NCI-H345 treated with DMSO at 0.1 percent for 48 hours (cell line): ENCODE results near the gene HPSE2.

Source experiments
- DNase-seq: peaks from one replicate; lab custom pipeline; 2025; ENCODE audit not compliant: unreplicated experiment; lab: John Stamatoyannopoulos, UW

Gene HPSE2

DNA sequence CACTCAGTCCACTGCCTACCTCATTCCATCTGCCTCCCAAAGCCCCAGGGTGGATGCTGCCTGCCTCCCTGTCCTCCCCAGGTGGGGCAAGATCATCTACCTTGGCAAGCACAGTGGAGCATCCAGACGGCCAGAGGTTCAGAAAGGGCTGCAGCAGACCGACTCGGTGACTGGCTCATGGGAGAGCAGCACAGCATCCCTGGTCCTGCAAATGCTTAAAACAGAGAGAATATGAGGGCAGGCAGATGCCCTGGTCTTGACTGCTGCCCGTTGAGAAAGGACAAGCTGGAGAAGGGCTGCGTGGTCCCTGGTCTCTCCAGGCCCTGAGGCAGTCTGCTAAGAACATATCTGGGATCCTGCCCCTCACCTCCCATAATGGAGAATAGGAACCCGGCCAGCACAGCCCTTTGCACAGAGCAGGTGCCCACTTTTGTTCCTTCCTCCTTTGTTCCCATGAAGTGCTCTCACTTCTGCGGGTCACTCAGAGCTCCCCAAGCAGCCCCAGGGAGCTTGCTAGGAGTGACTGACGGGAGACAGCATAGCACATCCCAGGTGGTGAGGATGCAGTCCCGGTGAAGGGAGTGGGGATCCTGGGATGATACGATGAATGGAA is 790.3 kb downstream of the HPSE2 start:
- no peak for DNase-seq

DNA sequence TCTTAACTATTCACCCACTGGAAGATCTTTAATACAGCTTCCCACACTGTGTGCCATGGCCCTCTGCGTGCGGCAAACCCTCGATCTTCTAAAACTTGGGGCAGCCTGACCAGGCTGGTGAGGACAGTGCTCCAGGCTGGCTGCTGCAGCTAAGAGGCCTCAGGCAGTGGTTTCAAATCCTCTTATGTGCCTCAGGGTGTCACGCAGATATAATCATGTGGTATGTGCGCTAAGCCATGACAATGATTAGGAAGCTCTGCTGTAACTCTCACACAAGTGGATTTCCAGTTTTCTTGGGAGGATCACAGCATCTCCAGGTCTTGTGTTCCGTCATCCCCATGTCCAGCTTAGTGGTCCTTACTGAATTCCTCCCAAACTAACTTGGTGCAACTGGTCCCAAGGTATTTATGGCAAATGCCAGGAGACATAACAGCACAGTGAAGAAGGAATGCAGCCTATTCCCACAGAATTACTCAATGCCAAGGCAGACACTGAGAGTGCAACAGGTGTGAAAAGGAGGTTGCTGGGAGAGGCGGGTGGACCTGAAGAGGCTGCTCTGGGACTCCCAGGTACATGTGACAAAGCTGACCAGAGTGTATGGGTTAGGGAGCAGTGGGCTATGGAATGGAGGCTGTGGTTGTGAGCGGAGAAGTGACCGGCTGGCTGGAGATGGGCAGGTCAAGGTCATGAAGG is 791.2 kb downstream of the HPSE2 start:
- no peak for DNase-seq

DNA sequence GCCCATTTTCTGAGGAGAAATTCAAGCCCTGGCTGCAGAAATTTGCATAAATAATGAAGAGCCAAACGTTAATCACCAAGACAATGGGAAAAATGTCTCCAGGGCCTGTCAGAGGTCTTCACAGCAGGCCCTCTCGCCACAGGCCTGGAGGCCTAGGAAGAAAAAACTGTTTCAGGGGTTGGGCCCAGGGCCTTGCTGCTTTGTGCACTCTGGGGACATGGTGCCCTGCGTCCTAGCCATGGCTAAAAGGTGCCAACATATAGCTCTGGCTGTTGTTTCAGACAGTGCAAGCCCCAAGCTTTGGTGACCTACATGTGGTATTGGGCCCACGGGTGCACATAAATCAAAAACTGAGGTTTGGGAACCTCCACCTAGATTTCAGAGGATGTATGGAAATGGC is 796.9 kb downstream of the HPSE2 start:
- no peak for DNase-seq

GRCh38 chr10:98436704-98437103 is 798.9 kb downstream of the HPSE2 start:
- no peak for DNase-seq

- no peak for DNase-seq
These were observed 800.5 kb downstream of the HPSE2 start for GRCh38 chr10:98435178-98435577.

GRCh38 chr10:98433881-98434732 is 801.5 kb downstream of the HPSE2 start:
- no peak for DNase-seq

- no peak for DNase-seq
These were observed 802.3 kb downstream of the HPSE2 start for GRCh38 chr10:98433371-98433770.

GRCh38 chr10:98432330-98432729 is 803.3 kb downstream of the HPSE2 start:
- DNase-seq, result no peak

DNA sequence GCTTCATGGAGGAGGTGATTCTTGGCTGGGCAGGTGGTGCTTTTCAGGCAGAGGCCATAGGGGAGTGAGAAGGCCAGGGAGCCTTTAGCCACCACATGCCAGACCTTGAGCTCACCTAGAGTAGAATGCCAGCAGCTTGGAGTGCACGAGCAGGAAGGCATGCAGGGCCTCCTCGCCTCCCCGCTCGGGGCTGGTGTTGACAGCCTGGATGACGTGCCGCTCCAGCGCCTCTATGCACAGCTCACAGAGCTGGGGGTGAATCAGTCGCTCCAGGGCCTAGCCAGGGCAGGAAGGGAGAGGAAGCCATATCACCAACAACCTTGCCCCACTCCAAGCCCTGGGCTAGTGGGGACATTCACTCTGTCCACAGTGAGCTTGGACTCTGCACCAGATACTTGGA is 804.6 kb downstream of the HPSE2 start:
- DNase-seq, result no peak

DNA sequence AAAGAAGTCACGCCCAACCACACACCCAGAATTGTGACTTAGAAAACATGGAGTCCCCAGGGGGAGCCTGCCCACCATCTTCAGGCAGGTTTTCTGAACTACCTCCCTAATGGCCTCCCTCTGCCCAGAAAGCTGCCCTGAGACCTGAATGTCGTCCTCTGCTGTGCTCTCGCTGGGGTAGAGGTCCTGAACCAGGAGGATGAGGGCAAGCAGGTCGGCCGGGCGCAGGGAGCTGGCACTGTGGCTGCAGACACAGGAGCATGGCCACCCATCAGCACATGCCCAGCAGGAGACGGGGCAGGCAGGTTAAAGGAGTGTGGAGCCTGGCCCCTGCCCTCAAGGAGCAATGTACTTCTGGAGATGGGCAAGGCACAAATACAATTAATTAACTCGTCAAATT is 805.2 kb downstream of the HPSE2 start:
- DNase-seq, result no peak

DNA sequence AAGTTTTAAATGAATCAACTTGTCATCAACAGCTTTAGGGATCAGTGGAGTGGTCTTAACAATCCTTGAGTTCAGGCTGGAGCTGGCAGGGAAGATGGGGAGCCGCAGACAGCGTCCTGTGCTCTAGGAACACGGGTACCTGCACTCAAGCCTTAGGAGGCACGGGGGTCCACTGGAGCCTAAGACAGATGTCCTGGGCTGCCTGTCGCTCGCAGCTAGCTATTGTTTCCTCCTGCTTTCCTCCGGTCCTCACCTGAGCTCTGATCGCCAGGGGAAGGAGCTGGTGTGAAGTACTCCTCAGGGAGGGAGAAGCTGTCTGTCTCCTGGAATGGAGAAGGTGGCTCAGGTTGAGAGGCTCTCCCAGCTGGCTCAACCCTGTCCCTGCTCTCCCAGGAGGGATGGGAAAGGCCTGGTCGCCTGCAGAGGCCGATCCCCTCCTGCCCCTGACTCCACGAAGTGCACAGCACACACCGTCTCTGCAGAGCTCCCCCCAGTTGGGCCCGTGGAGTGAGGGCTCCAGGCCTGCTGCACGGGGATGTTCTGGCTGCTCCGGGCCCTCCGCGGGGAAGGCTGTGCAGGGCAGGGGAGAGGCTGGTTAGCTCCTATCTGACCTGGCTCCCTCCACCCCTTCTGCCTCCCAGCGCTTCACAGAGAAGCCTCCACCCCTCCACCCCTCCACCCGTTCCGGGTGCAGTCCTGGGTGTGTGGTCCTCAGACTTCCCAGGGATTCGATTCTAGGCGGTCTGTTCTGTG is 806.2 kb downstream of the HPSE2 start:
- DNase-seq, result no peak

DNA sequence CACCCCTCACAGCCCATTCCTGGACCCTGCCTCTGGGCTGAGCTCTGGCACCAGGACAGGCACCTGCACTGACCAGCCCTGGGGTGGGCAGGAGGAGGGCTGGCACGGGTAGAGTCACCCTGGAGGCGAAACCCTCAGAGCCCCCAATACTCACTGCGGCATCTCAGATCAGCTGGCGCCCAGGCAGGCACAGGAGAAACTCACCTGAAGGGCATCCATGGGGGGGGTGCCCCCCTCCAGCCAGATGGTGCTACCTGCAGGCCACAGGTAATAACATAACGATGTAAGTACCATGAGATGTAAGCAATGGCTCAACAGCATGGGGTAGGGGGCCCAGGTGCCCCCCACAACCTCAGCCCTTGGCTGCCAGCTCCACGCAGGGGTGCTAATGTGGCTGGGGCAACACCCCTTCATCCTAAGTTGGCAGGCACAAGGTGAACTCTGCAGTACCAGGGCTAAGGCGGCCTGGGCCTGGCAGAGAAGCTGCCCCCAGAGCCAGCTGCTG is 808.6 kb downstream of the HPSE2 start:
- no peak for DNase-seq

- no peak for DNase-seq
These were observed 809.9 kb downstream of the HPSE2 start for GRCh38 chr10:98425511-98426352.

- no peak for DNase-seq
These were observed 811.1 kb downstream of the HPSE2 start for GRCh38 chr10:98424295-98425254.

DNA sequence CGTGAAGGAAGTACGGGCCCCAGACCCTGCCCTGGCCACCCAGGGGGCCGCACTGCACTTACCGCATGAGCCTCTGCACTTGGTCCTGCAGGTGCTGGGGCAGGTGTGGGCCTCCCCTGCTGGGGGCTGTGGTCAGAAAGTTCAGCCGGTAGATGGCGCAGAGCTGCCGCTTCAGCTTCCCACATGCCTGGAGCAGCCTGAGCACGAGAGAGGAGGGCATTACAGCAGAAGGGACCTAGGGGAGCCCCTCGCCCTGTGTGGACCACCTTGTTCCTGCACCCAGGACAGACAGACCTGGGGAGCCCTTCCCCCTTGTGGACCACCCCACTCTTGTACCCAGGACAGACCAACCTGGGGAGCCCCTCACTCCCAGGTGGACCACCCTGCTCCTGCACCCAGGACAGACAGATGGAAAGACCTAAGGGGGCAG is 811.9 kb downstream of the HPSE2 start:
- DNase-seq, result no peak

DNA sequence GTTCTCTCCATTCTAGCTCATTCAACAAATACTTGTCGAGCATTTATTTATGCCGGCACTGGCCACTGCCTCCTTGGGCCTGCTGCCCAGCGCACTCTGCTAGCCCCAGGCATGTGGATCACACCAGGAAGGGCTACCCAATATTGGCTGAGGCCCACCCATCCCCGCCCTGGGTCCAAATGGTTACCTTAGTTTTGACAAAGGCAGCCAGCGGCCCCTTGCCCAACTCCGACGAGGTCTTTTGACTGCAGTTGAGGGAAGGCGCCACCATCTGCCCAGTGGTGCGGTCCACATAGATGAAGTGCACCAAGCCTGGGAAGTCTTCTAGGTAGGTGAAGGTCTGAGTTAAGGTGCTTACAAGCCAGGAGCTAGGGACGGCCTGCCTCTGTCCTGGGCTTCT is 813.5 kb downstream of the HPSE2 start:
- no peak for DNase-seq

DNA sequence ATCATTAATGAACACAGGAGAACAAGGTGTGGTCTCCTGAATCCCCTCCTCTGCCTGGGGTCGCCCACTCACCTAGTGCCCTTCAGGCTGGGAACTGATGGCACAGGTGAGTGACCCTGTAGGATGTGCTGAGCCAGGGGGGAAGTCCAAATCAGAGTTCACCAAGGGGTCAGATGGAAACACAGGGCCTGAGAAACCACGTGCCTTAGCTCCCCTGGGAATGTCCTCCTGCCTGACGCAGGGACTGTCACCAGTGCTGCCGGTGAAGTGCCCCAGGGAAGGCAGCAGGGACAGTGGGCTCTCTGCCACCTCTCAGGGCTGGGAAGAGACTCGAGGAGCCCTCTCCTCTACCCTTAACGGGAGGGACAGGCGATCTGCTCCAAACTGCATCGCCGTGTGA is 814.9 kb downstream of the HPSE2 start:
- DNase-seq, result no peak

DNA sequence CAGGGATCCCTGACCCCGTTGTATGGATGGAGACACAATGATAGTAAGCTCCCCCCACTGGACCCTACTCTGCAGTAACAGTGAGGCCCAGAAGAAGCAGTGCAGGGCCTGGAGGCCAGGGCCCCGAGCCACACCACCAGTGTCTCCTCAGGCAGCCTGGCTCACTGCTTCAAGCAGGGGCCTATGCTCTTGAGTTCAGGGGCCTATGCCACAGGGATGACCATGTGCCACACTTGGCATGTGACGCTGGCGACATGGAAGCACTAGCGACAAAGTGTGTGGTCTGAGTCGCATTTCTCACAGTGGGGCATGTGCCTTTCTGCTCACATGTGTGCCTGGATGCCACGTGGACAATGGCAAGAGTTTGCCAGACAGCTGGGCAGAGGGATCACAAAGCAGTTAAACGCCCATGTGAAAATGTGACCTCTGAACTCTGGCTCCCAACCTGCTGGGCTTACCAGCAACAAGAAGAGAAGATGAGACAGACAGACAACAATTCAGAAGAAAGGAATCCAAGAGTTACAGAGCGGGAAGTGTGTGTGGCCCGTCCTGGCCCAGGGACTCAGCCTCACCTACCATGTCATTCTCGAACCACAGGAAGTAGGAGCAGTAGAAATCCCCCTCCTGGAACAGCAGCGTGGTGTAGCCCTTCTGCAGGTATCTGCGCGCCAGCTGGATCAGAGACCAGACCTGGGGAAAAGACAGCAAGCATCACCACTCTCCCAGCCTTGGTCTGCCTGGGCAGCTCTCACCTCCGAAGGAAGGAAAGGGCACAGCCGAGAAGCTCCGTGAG is 816.0 kb downstream of the HPSE2 start:
- no peak for DNase-seq
